DND-41 (cell line): ENCODE data around the gene SLC25A3.

ENCODE experiments used
- EZH2 ChIP-seq: IDR thresholded peaks from 3 replicates; pipeline ENCODE4 v1.6.1; 2012; ENCODE audit warnings: borderline replicate concordance, low read depth, mild to moderate bottlenecking, moderate library complexity, low read length, inconsistent platforms; ENCODE audit not compliant: severe bottlenecking
- TF ChIP-seq, protein P1 (sequence below): IDR thresholded peaks from 2 replicates; pipeline ENCODE4 v1.5.1; 2012; ENCODE audit warnings: borderline replicate concordance, low read length, moderate library complexity, mild to moderate bottlenecking; ENCODE audit not compliant: poor library complexity, severe bottlenecking; ENCODE audit errors: extremely low read depth

GRCh38 chr12:98561846-98562245 lies 31.6 kb upstream of the SLC25A3 start:
- TF ChIP-seq, protein P1, sequence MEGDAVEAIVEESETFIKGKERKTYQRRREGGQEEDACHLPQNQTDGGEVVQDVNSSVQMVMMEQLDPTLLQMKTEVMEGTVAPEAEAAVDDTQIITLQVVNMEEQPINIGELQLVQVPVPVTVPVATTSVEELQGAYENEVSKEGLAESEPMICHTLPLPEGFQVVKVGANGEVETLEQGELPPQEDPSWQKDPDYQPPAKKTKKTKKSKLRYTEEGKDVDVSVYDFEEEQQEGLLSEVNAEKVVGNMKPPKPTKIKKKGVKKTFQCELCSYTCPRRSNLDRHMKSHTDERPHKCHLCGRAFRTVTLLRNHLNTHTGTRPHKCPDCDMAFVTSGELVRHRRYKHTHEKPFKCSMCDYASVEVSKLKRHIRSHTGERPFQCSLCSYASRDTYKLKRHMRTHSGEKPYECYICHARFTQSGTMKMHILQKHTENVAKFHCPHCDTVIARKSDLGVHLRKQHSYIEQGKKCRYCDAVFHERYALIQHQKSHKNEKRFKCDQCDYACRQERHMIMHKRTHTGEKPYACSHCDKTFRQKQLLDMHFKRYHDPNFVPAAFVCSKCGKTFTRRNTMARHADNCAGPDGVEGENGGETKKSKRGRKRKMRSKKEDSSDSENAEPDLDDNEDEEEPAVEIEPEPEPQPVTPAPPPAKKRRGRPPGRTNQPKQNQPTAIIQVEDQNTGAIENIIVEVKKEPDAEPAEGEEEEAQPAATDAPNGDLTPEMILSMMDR, result no peak
- TF ChIP-seq EZH2, result no peak
